ENCODE measurements around the gene SNAI1.

Gene SNAI1

DNA sequence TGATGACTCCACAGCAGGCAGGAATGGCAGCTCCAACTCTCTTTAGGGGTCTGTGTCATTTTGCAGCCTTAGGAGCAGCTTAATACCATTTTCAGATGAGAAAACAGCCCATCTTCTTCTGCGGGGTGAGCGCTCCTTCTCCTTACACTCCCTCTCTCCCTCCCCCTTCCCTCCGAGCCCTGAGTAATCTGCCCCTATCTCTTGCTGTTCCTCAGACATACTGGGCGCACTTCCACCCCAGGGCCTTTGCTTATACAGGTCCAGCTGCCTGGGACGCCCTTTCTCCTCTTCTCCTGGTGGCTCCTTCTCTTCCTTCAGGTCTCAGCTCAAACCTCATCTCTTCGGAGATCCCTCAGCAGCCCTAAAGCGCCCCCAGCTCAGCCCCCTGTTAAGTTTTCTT is 54.8 kb downstream of the SNAI1 start:
- no peak for TF ChIP-seq EZH2phosphoT487 (conservative IDR thresholded peaks at IDR 0.05; ENCODE audit: low read length)
- TF ChIP-seq CTCF (IDR thresholded peaks at IDR 0.05; ENCODE audit: insufficient read depth, low read length, poor library complexity, severe bottlenecking) = no peak
- Histone ChIP-seq H3K9ac (ENCODE audit: low read length) (no peak overlapping the region), H3K36me3 (ENCODE audit: low read length) (no peaks in the 10 kb centered on the region), H3K79me2 (ENCODE audit: insufficient read depth, low read length) (no peaks in the 10 kb centered on the region), H3K27me3 (ENCODE audit: low read length) (no peaks in the 10 kb centered on the region), H4K20me1 (ENCODE audit: low read depth, low read length) (no peaks in the 10 kb centered on the region), H2AFZ (ENCODE audit: low read depth, low read length, severe bottlenecking) (no peak overlapping the region), H3F3A (ENCODE audit: insufficient read depth) (peaks cover 4% of the 10 kb centered on the region; the same call in 1 of the 2 replicates), H3K9me3 (ENCODE audit: insufficient read depth, low read length) (no peaks in the 10 kb centered on the region), H3K27ac (ENCODE audit: low read depth, low read length) (no peak overlapping the region), H3K9me2 (replicated peaks; ENCODE audit: insufficient read depth, low read length) (no peaks in the 10 kb centered on the region), H3K4me2 (ENCODE audit: low read depth, low read length, poor library complexity, severe bottlenecking) (no peak overlapping the region), H3K4me3 (ENCODE audit: insufficient read depth, low read length, poor library complexity, severe bottlenecking) (no peak overlapping the region)

DNA sequence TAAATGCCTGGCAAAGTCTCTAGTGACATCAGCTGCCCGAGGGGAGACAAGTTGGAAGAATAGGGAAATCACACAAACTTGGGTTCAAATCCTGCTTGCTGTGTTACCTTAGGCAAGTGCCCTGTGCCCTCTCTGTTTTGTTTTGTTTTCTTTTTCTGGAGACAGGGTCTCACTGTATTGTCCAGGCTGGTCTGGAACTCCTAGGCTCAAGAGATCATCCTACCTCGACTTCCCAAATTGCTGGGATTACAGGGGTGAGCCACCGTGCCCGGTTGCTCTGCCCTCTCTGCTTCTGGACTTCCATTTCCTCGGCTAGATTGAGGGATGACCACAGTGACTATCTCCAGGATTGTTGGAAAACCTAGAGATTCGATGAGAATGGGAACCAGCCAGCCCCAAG is 55.4 kb downstream of the SNAI1 start:
- Histone ChIP-seq H3K9me2 (replicated peaks; ENCODE audit: insufficient read depth, low read length) (no peaks in the 10 kb centered on the region), H3K79me2 (ENCODE audit: insufficient read depth, low read length) (no peaks in the 10 kb centered on the region), H3K4me3 (ENCODE audit: insufficient read depth, low read length, poor library complexity, severe bottlenecking) (no peak overlapping the region), H3K9ac (ENCODE audit: low read length) (no peak overlapping the region), H3K4me2 (ENCODE audit: low read depth, low read length, poor library complexity, severe bottlenecking) (no peak overlapping the region), H3K36me3 (ENCODE audit: low read length) (no peaks in the 10 kb centered on the region), H2AFZ (ENCODE audit: low read depth, low read length, severe bottlenecking) (no peak overlapping the region), H3K27ac (ENCODE audit: low read depth, low read length) (no peak overlapping the region), H3K9me3 (ENCODE audit: insufficient read depth, low read length) (no peaks in the 10 kb centered on the region), H3F3A (ENCODE audit: insufficient read depth) (peaks cover 4% of the 10 kb centered on the region; the same call in 1 of the 2 replicates), H4K20me1 (ENCODE audit: low read depth, low read length) (no peaks in the 10 kb centered on the region), H3K27me3 (ENCODE audit: low read length) (no peaks in the 10 kb centered on the region)
- TF ChIP-seq CTCF (IDR thresholded peaks at IDR 0.05; ENCODE audit: insufficient read depth, low read length, poor library complexity, severe bottlenecking) (no peak), EZH2phosphoT487 (conservative IDR thresholded peaks at IDR 0.05; ENCODE audit: low read length) (no peak)
